ENCODE measurements around the gene ANO2. TPM values are rescaled to one million over a fixed set of nuclear protein-coding genes. Genes with fewer than 3 reads are reported as not detected.

Gene ANO2
- polyA plus RNA-seq, 1 donor from 2014 or later, result 1.8 TPM

DNA sequence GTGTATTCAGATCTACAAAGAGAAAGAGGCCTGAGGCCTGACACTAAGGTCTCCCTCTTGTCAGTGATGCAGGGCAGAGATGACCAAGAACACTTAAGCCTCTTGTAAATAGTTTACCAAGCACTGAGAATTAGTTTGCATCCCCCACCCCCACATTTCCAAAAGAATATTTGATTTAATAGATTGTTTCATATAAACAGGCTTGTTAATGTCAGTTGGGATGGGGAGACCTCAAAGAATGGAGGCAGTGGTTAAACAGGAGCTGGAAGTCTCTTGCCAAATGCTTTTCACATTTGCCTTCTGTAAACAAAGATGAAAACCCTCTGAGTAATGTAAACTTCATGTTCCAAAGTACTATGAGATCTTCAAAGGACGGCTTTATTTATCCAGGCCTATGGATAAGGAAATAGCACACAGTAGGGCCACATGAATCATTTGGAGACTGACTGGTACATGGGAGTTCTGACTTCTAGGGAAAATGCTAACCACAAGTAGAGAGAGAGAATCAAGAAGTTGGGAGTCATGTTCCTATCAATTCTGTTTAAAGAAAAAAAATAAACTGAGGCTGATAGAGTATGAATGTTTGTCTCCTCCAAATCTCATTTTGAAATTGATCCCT, 234.7 kb downstream of the ANO2 start:
- no peaks in the 10 kb centered on the region for H3K79me2 ChIP-seq (replicated peaks; ENCODE audit: insufficient read depth, low read length)
- no peak overlapping the region for H2AFZ ChIP-seq (ENCODE audit: low read depth, low read length)
- no peak for TF ChIP-seq RAD21 (conservative IDR thresholded peaks at IDR 0.05)
- no peak for TF ChIP-seq MXI1 (conservative IDR thresholded peaks at IDR 0.05; ENCODE audit: poor library complexity, severe bottlenecking)
- H3K9me3 ChIP-seq (ENCODE audit: low read length), result no peaks in the 10 kb centered on the region
- no peak overlapping the region for H3K4me2 ChIP-seq (ENCODE audit: low read length)
- H4K20me1 ChIP-seq (ENCODE audit: insufficient read depth), result no peaks in the 10 kb centered on the region
- no peaks in the 10 kb centered on the region for H3K36me3 ChIP-seq (ENCODE audit: insufficient read depth, low read length)
- no peaks in the 10 kb centered on the region for H3F3A ChIP-seq (ENCODE audit: insufficient read depth, low read length, poor library complexity, severe bottlenecking)
- no peak overlapping the region for H3K9ac ChIP-seq (ENCODE audit: low read length)
- H3K9me2 ChIP-seq (ENCODE audit: insufficient read depth, low read length), result no peaks in the 10 kb centered on the region
- H3K27me3 ChIP-seq (ENCODE audit: insufficient read depth, low read depth, low read length), result no peaks in the 10 kb centered on the region
- no peak overlapping the region for H3K4me3 ChIP-seq (ENCODE audit: low read length)
- H3K27ac ChIP-seq (ENCODE audit: low read length), result no peak overlapping the region

DNA sequence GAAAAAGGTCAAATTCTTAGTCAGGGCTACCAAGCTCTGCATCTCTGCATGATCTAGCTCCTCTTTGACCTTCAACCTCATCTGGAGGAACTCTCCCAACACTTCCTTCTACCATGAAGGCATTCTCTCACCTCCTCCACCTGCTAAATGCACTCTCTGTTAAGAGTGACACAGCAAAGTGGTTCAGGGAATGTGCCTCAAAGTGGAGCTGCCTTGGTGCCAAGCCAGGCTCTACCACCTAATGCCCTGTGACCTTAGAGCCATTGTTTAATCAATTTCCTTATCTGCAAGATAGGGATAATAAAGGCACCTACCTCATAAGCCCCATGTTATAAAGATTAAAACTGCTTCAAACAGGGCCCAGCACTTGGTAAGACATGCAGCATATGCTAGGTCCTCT, 236.7 kb downstream of the ANO2 start:
- H3K4me3 ChIP-seq (ENCODE audit: low read length), result no peak overlapping the region
- H3K4me2 ChIP-seq (ENCODE audit: low read length), result no peak overlapping the region
- no peak overlapping the region for H2AFZ ChIP-seq (ENCODE audit: low read depth, low read length)
- H3K9me3 ChIP-seq (ENCODE audit: low read length), result no peaks in the 10 kb centered on the region
- no peaks in the 10 kb centered on the region for H3F3A ChIP-seq (ENCODE audit: insufficient read depth, low read length, poor library complexity, severe bottlenecking)
- no peak overlapping the region for H3K9ac ChIP-seq (ENCODE audit: low read length)
- no peaks in the 10 kb centered on the region for H4K20me1 ChIP-seq (ENCODE audit: insufficient read depth)
- H3K36me3 ChIP-seq (ENCODE audit: insufficient read depth, low read length), result no peaks in the 10 kb centered on the region
- TF ChIP-seq EZH2 (IDR thresholded peaks at IDR 0.05; ENCODE audit: borderline replicate concordance, insufficient read depth, low read length, poor library complexity, severe bottlenecking) (no peak), SMC3 (conservative IDR thresholded peaks at IDR 0.05; ENCODE audit: poor library complexity) (no peak), EP300 (conservative IDR thresholded peaks at IDR 0.05; ENCODE audit: poor library complexity, severe bottlenecking) (no peak), TAF1 (IDR thresholded peaks at IDR 0.05; ENCODE audit: low read depth) (no peak), CTCF (IDR thresholded peaks at IDR 0.05; ENCODE audit: poor library complexity, severe bottlenecking) (no peak)
- H3K9me2 ChIP-seq (ENCODE audit: insufficient read depth, low read length), result no peaks in the 10 kb centered on the region
- H3K79me2 ChIP-seq (replicated peaks; ENCODE audit: insufficient read depth, low read length), result no peaks in the 10 kb centered on the region
- no peaks in the 10 kb centered on the region for H3K27me3 ChIP-seq (ENCODE audit: insufficient read depth, low read depth, low read length)
- H3K27ac ChIP-seq (ENCODE audit: low read length), result no peak overlapping the region

GRCh38 chr12:5706247-5706646, 238.8 kb downstream of the ANO2 start:
- H3K4me3 ChIP-seq (ENCODE audit: low read length), result no peak overlapping the region
- H3F3A ChIP-seq (ENCODE audit: insufficient read depth, low read length, poor library complexity, severe bottlenecking), result no peaks in the 10 kb centered on the region
- H3K9ac ChIP-seq (ENCODE audit: low read length), result no peak overlapping the region
- H3K27me3 ChIP-seq (ENCODE audit: insufficient read depth, low read depth, low read length), result no peaks in the 10 kb centered on the region
- H4K20me1 ChIP-seq (ENCODE audit: insufficient read depth), result no peaks in the 10 kb centered on the region
- H3K79me2 ChIP-seq (replicated peaks; ENCODE audit: insufficient read depth, low read length), result no peaks in the 10 kb centered on the region
- no peak overlapping the region for H2AFZ ChIP-seq (ENCODE audit: low read depth, low read length)
- TF ChIP-seq MXI1 (conservative IDR thresholded peaks at IDR 0.05; ENCODE audit: poor library complexity, severe bottlenecking) (no peak), SMC3 (conservative IDR thresholded peaks at IDR 0.05; ENCODE audit: poor library complexity) (no peak), TAF1 (IDR thresholded peaks at IDR 0.05; ENCODE audit: low read depth) (no peak), POLR2AphosphoS5 (IDR thresholded peaks at IDR 0.05) (no peak), RAD21 (conservative IDR thresholded peaks at IDR 0.05) (no peak), CTCF (IDR thresholded peaks at IDR 0.05; ENCODE audit: poor library complexity, severe bottlenecking) (no peak), EZH2 (IDR thresholded peaks at IDR 0.05; ENCODE audit: borderline replicate concordance, insufficient read depth, low read length, poor library complexity, severe bottlenecking) (no peak)
- no peaks in the 10 kb centered on the region for H3K9me3 ChIP-seq (ENCODE audit: low read length)
- H3K9me2 ChIP-seq (ENCODE audit: insufficient read depth, low read length), result no peaks in the 10 kb centered on the region
- H3K27ac ChIP-seq (ENCODE audit: low read length), result no peak overlapping the region
- no peak overlapping the region for H3K4me2 ChIP-seq (ENCODE audit: low read length)
- no peaks in the 10 kb centered on the region for H3K36me3 ChIP-seq (ENCODE audit: insufficient read depth, low read length)

All from neural cell (in vitro differentiated cells).